ENCODE measurements around the gene CD79B.

DNA sequence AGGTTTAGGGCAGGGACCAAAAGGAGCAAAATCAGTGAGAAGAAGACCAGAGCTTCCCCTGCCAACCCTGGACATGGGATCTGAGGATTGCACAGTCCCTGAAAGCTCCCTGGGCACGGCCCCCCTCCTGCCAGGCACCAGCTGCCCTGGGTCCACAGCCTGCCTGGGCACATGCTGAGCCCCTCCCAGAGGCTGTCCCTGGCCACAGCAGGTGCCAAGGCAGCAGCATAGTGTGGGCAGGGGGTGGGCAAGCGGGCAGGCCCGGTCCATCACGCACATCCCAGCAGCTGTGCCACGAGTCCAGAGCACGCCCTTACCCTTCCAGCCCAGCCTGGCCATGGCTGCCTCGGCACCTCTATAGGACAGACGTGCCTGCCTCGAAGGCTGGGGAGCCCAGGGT is 27.9 kb upstream of the CD79B start:
- TF ChIP-seq, protein P1, sequence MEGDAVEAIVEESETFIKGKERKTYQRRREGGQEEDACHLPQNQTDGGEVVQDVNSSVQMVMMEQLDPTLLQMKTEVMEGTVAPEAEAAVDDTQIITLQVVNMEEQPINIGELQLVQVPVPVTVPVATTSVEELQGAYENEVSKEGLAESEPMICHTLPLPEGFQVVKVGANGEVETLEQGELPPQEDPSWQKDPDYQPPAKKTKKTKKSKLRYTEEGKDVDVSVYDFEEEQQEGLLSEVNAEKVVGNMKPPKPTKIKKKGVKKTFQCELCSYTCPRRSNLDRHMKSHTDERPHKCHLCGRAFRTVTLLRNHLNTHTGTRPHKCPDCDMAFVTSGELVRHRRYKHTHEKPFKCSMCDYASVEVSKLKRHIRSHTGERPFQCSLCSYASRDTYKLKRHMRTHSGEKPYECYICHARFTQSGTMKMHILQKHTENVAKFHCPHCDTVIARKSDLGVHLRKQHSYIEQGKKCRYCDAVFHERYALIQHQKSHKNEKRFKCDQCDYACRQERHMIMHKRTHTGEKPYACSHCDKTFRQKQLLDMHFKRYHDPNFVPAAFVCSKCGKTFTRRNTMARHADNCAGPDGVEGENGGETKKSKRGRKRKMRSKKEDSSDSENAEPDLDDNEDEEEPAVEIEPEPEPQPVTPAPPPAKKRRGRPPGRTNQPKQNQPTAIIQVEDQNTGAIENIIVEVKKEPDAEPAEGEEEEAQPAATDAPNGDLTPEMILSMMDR (IDR thresholded peaks at IDR 0.05): no peak
- TF ChIP-seq POLR2A (IDR thresholded peaks at IDR 0.05): no peak
